Tibial nerve (tissue), 4 donors: ENCODE measurements around the gene TYMP. TPM values are rescaled to one million over a fixed set of nuclear protein-coding genes. Genes with fewer than 3 reads are reported as not detected.

Experiments used
- DNase-seq, 2 donors: peaks; one replicate each; pipeline ENCODE4 v3.0.0-alpha.2; 2019; ENCODE audit warnings: low spot score in 2 of 2
- H3K27ac ChIP-seq, 4 donors: fragments of 200-600 bp; sonication (generic) in 3 of 4; one replicate each; pipeline ENCODE4 v1.5.1; 2017 to 2019; ENCODE audit warnings: mild to moderate bottlenecking in 1 of 4
- H3K27me3 ChIP-seq, 2 donors: fragments of 200-600 bp; sonication (generic) in 1 of 2; one replicate each; pipeline versions ENCODE4 v1.5.1 to v1.6.0; 2017 to 2019
- H3K36me3 ChIP-seq, 3 donors: fragments of 200-600 bp; sonication (generic); one replicate each; pipeline ENCODE4 v1.5.1; 2018 to 2019
- H3K4me1 ChIP-seq, 4 donors: fragments of 200-600 bp; sonication (generic) in 3 of 4; one replicate each; pipeline ENCODE4 v1.5.1; 2017 to 2019
- H3K4me3 ChIP-seq, 4 donors: fragments of 200-600 bp; sonication (generic) in 3 of 4; one replicate each; pipeline ENCODE4 v1.5.1; 2017 to 2019; ENCODE audit warnings: mild to moderate bottlenecking in 1 of 4, moderate library complexity in 1 of 4
- H3K9me3 ChIP-seq, 4 donors: fragments of 200-600 bp; sonication (generic) in 3 of 4; one replicate each; pipeline ENCODE4 v1.5.1; 2017 to 2019
- CTCF ChIP-seq, 5 experiments: fragments of 200-600 bp in 3 of 5; fragments of 450-650 bp in 2 of 5; sonication (generic) in 3 of 5; IDR thresholded peaks; one replicate each; pipeline ENCODE4 v1.5.1; 2016 to 2019; ENCODE audit warnings: antibody characterized with exemption in 5 of 5, mild to moderate bottlenecking in 3 of 5, moderate library complexity in 2 of 5
- EP300 ChIP-seq, 2 donors: sonication (generic); formaldehyde crosslinking; IDR thresholded peaks; one replicate each; pipeline ENCODE4 v1.6.1; 2017; ENCODE audit warnings: antibody characterized with exemption in 2 of 2, mild to moderate bottlenecking in 1 of 2
- POLR2A ChIP-seq, 2 donors: fragments of 450-650 bp; IDR thresholded peaks; one replicate each; pipeline ENCODE4 v1.6.1; 2017; ENCODE audit warnings: antibody characterized with exemption in 2 of 2, mild to moderate bottlenecking in 2 of 2, moderate library complexity in 2 of 2
- WGBS, 2 donors: methylation state at CpG; one replicate each; pipeline ENCODE4 v1.1.5; 2018; 5-methylcytosine and 5-hydroxymethylcytosine counted together
- total RNA-seq, 4 donors: library from RNA; depleted of rRNA; stranded (reverse); fragments of >200 nt; gene quantifications; one replicate each; pipeline ENCODE4 v1.1.0, GENCODE V29; 2016

Gene TYMP
- total RNA-seq, 4 donors from 2014 or later, result 33.1 to 239 (median 60.3) TPM

GRCh38 chr22:50498322-50498890 lies 31.4 kb downstream of the TYMP start:
- no peaks in the 10 kb centered on the region for H3K27me3 ChIP-seq
- H3K4me3 ChIP-seq, result no peak overlapping the region
- H3K9me3 ChIP-seq, result no peaks in the 10 kb centered on the region
- no peak for TF ChIP-seq EP300 (IDR thresholded peaks at IDR 0.05)
- peak; percentile 30 to 53 (median 51) for TF ChIP-seq CTCF (IDR thresholded peaks at IDR 0.05)
- peaks cover 0 to 6% (median 0%) of the 10 kb centered on the region in 4 donors for H3K4me1 ChIP-seq
- no peak overlapping the region for H3K27ac ChIP-seq
- H3K36me3 ChIP-seq, result peaks cover 0 to 14% (median 4%) of the 10 kb centered on the region in 3 donors
- DNase-seq, result peak in 1 of 2 donors; percentile 54
- WGBS, 2 donors, result 23 to 26% methylated on average over 11 to 13 of the region's 13 CpGs

GRCh38 chr22:50497093-50497492 lies 32.7 kb downstream of the TYMP start:
- peaks cover 0 to under 1% (median 0%) of the 10 kb centered on the region in 3 donors for H3K36me3 ChIP-seq
- no peak overlapping the region for H3K4me3 ChIP-seq
- TF ChIP-seq EP300 (IDR thresholded peaks at IDR 0.05) (no peak), CTCF (IDR thresholded peaks at IDR 0.05) (no peak), POLR2A (IDR thresholded peaks at IDR 0.05) (no peak)
- WGBS, 2 donors, result 81 to 83% methylated on average over 6 of the region's 6 CpGs
- no peak overlapping the region for H3K27ac ChIP-seq
- DNase-seq, result no peak
- peaks cover 0 to 6% (median 0%) of the 10 kb centered on the region in 4 donors for H3K4me1 ChIP-seq
- no peaks in the 10 kb centered on the region for H3K9me3 ChIP-seq
- H3K27me3 ChIP-seq, result no peaks in the 10 kb centered on the region

- Histone ChIP-seq H3K4me3 (no peak overlapping the region), H3K27ac (no peak overlapping the region), H3K36me3 (no peaks in the 10 kb centered on the region), H3K27me3 (peaks cover 0 to 6% of the 10 kb centered on the region in 2 donors), H3K4me1 (no peaks in the 10 kb centered on the region), H3K9me3 (no peaks in the 10 kb centered on the region)
- TF ChIP-seq EP300 (IDR thresholded peaks at IDR 0.05) (no peak), POLR2A (IDR thresholded peaks at IDR 0.05) (no peak)
- 73 to 74% methylated on average over 27 of the region's 27 CpGs for WGBS, 2 donors
- no peak for DNase-seq
Measured at GRCh38 chr22:50490531-50491308, 39.1 kb downstream of the TYMP start.

- TF ChIP-seq POLR2A (IDR thresholded peaks at IDR 0.05) (no peak), EP300 (IDR thresholded peaks at IDR 0.05) (no peak), CTCF (IDR thresholded peaks at IDR 0.05) (no peak)
- Histone ChIP-seq H3K4me1 (no peaks in the 10 kb centered on the region), H3K4me3 (no peak overlapping the region), H3K9me3 (no peaks in the 10 kb centered on the region), H3K27me3 (peaks cover 0 to 15% of the 10 kb centered on the region in 2 donors), H3K27ac (no peak overlapping the region), H3K36me3 (no peaks in the 10 kb centered on the region)
- no peak for DNase-seq
- 75 to 84% methylated on average over 21 to 30 of the region's 31 CpGs for WGBS, 2 donors
Measured at GRCh38 chr22:50489363-50490243, 40.2 kb downstream of the TYMP start.

GRCh38 chr22:50488886-50489285 lies 40.9 kb downstream of the TYMP start:
- peaks cover 0 to 22% of the 10 kb centered on the region in 2 donors for H3K27me3 ChIP-seq
- H3K4me3 ChIP-seq, result no peak overlapping the region
- no peaks in the 10 kb centered on the region for H3K4me1 ChIP-seq
- WGBS, 2 donors, result 73 to 74% methylated on average over 19 of the region's 19 CpGs
- H3K36me3 ChIP-seq, result no peaks in the 10 kb centered on the region
- DNase-seq, result no peak
- H3K9me3 ChIP-seq, result no peaks in the 10 kb centered on the region
- TF ChIP-seq EP300 (IDR thresholded peaks at IDR 0.05) (no peak), POLR2A (IDR thresholded peaks at IDR 0.05) (no peak), CTCF (IDR thresholded peaks at IDR 0.05) (no peak)
- H3K27ac ChIP-seq, result no peak overlapping the region
